GM19351 (cell line): ENCODE results near the gene SPSB1.

Experiments
- ATAC-seq: cut with Tn5 transposase; IDR thresholded peaks from one replicate; pipeline ENCODE4 v1.9.1; 2021; ENCODE audit warnings: mild to moderate bottlenecking, moderate library complexity; ENCODE audit not compliant: unreplicated experiment

SPSB1 gene

DNA sequence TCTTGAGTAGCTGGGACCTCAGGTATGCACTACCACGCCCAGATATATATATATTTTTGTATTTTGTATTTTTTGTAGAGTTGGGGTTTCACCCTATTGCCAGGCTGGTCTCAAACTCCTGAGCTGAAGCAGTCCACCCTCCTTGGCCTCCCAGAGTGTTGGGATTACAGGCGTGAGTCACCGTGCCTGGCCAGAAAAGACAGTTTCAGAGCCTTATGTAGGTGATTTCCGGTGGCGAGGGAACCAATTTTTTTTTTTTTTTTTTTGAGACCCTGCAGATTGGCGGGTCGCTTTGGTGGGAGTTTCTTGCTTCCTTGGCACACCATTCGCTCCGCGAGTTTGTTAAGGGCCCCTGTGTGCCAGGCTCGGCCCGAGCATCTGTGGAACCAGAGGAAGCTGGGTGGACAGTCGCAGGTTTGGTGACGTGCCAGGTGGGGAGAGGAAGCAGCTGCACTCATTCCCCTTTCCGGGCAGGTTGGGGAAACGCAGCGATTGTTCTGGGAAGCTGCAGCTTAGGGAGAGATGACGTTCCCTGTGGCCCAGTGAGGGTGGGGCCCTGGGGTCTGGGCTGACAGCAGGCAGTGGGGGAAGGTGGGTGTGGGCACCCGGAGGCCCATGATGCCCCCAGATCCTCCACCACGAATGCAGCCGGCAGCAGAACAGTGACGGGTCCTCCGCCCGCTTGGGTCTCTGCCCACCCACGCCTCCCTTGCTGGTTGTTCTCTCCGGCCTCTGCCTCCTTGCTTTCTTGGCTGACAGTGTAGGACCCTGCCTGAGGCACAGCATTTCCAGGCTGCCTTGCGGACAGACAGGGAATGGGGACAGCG, 25.1 kb downstream of the SPSB1 start:
- ATAC-seq, result no peak

DNA sequence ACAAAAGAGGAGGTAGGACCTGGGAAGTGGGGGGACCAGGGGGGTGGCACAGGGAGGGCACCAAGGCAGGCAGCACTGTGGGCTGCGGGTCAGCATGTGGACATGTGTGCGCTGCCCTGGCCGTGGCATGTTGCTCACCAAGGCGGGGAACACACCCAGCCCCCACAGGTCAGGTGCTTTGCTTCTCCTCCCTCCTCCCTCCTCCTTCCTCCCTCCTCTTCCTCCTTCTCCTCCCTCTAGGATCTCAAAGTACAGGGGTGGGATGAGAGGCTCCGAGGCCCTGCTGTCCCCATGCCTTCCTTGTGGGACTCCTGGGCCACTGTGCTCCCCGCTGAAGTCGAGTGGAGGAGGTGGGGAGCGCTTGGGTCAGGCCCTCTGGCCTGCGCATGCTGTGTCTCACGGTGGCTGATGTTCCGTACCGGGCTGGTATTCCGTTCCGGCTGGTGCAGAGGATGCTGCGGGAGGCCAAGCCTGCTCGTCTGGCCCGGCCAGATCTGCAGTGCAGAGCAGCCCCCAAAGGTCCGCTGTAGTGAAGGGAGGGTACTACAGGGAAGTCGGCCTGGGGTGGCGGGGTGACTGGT, 26.6 kb downstream of the SPSB1 start:
- ATAC-seq, result no peak

DNA sequence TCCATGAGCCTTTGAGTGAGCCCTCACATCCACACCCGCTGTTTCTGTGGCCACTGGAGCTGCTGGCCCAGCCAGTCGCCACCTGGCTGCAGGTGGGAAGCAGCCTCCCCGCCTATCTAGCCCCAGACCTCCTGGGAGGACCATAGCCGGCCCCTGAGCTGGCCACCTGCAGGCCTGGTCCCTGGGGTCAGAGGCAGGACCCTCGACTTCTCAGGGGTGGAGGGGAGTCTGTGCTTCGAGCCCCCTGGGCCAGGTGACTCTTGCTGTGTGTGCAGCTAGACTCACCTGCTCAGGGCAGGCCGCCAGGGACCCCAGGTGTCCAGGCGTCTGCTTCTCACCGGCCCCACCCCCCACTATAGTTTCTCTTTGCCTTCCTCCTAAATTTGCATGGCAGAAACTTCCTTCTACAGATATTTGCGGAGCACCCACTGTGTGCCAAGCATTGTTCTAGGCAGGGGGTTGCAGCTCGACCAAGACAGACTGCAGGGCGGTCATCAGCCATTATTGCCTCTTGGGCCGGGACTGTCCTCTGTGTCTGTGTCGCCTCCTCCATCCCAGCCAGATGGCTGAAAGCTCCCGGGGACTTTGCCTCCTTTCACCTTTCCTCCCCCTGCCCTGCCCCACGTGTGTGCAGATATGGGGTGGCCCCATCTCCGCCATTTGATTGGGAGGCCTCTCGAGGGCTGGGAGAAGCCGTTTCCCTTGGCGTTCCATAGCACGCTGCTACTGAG, 27.3 kb downstream of the SPSB1 start:
- ATAC-seq, result no peak

DNA sequence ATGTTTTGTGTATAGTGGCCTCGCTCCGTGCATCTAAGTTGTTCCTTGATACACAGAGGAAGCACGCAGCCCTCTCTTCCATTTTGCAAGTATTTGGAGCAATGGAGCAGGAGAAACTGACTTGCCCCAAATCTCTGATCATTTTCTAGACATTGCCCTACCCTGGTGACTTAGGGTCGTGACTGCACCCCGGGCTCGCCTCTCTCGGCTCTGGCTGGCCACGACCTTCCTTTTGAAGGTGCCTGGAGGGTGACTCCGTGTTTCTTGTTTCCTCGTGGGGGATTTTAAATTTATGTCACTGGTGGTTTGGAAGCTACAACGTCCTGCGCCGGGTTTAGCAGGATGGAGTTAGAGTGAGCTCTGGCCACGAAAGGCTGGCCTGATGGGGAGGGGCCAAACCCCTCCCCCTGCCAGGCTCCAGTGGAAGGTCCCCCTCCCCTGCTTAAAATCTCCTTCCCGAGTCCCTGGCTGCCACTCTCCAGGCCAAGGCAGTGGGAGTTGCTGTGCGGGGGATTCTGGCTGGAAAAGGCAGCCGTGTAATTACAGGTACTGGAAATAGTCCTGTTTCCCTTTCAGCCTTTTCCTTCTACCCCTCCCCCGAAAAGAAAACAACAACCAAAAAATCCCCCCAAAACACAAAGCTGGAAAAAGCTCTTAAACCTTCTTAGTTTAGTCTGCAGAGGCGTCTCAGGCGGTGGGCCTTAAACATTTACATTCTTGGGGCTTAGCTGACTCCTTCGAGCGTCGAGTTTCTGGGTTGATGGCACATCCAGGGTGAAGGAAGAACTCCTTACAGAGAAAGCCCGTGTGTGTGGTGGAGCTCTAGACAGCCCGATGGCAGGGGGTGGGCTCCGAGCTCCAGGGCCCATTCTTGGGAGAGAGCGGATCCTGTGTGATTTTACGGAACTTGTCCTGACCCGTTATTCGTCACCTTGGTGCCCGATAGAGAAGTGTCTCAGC, 28.1 kb downstream of the SPSB1 start:
- no peak for ATAC-seq

DNA sequence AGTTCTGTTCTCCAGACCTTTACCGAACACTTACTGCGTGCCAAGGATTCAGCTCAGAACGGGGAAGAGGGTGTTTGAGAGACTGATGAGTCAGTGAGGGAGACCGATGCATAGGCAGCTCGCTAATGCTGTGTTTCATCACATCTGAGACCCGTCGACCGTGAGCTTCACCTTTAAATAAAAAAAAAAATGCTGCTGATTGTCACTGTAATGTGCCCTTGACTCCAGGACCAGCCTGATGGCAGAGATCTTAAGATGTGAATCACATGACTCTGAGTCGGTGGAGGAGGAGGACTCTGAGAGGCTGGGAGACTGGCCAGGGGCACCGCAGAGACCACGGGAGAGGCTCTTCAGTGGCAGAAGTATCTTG, 28.8 kb downstream of the SPSB1 start:
- no peak for ATAC-seq

DNA sequence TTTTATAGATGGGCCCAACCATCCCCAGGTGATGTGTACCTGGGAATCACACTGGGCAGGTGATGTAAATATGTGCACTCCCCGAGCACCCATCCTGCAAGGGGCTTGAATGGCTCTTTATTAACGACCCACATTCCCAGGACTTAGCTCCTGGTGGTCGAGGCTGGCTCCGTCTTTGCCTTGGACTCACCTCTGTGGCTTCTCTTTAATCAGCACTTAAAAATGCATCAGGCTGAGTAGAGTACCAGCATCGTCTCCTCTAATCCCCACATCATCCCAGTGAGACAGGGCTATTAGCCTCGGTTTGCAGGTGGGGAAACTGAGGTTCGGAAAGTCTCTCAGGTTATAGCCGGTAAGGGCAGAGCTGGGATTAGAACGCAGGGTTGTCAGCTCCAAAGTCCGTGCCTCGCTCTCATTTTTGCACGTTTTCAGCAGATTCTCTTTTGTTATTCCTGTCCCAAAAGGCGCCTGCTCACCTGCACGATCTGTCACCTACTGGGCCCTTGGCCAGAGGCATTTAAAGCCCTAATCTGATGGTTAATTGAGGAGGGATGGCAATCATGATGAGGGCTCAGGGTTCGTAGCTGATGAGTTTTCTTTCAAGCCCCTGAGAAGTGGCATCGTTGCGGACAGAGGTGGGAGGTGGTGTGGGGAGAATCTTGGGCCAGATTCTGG, 29.4 kb downstream of the SPSB1 start:
- no peak for ATAC-seq

DNA sequence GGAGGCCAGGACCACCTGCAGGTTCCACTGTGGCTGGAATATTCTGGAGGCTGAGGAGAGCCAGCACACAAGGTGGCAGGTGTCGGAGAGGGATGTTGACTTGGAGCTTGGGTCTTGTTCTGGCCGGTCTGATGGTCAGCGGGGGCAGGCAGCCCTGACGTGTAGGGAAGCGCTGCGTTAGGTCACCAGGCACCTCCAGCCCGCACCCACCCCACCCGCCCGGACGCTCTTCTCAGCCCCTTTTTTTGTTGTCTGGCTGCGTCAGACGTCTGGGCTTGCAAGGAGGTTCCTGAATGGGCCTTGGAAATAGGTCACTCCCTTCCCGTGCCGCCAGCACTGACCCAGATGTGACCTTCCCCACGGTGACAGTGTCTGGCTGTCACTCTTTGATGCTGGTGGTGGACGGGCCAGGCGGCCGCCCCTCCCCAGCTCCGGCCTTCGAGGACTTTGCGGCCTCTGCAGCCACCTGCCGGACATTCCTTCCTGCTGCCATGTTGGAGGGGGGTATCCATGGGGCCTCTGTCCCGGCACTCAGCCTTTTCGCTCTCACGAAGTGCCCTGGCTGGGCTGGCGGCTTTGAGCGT, 30.1 kb downstream of the SPSB1 start:
- no peak for ATAC-seq

DNA sequence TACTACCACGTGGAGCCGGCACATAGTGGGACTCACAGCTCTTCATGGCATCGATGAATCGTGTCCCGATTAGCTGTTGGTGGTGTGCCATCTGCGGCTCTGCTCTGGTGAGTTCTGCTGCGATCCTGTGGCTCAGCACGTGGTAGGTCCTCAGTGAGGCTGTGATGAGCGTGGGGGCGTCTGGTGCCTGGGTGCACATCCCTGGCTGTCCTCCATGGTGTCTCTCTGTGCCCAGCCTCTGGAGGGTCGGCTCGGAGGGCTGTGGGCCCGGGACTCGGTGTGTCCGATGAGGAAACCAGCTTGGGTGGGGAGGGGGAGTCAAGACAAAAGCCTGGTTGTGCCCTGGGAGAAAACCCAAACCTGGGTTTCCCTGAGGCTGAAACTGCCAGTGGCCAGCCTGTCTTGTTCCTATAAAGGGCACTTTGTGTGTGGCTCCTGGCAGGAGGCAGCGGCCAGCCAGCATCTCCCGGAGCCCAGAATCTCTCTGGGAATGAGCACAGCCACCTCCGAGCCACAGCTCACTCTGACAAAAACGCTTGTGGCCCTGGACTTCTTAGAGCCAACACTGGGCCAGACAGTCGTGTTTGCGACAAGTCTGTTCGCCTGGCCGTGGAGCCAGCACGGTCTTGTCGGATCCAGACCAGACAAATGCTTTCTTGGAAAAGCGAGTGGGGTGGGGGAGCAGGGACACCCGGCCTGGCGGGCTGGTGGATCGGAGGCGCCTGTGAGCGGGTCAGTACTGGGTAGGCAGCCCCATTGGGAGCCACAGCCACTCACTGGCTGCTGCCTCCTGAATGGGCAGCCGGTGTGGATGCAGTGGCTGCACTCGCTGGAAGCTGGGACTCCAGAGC, 31.8 kb downstream of the SPSB1 start:
- ATAC-seq, result no peak

DNA sequence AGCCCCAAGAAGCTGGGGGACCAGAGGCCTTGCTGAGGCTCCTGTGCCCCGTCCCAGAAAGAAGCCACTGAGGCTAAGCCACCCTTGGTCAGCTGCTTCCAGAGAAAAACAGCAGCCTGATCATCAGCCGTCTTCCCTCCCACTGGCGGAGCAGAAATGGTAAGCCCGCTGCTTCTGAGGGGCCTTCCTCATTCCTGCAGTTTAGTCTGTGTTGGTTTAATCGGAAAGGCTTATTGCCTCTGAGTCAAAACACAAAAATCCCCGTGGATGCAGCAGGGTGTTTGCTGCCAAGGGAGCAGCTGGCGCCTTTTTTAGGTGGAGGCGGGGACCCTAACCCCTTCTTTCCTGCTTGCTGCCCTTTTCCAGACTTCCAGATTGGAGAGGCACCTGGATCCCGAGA, 33.9 kb downstream of the SPSB1 start:
- no peak for ATAC-seq

DNA sequence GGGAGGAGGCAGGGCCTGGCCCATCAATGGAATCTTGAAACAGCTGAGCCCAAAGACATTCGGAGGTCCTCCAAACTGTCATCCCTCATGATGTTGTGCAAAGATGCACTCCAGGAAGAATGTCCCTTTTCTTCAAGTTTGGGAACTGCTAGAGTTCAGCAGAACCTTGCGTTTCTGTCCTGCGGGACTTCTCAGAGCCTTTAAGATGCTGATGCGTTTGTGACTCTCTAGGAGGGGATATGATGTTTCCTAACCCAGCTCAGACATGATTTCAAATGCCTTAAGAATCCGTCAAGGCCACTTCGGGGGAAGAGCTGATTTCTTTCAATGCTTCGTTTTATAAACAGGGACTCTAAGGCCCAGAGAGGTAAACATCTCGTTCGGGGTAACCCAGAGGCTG, 35.5 kb downstream of the SPSB1 start:
- no peak for ATAC-seq

DNA sequence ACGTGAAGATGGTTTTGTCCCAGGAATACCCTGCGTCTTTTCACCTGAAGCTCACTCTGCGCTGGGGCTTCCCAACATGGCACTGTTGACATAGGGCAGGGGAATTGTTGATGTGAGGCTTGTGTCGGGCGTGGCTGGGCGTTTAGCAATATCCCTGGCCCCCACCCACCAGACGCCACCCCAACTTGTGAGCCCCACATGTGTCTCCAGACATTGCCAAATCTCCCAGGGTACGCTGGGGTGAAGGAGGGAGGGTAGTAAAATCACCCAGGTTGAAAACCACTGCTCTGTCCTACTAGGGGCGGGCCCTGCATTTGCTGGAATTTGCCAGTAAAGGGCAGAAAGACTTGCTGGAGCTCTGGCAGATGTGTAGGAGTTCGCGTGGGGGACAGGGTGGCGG, 36.0 kb downstream of the SPSB1 start:
- no peak for ATAC-seq

DNA sequence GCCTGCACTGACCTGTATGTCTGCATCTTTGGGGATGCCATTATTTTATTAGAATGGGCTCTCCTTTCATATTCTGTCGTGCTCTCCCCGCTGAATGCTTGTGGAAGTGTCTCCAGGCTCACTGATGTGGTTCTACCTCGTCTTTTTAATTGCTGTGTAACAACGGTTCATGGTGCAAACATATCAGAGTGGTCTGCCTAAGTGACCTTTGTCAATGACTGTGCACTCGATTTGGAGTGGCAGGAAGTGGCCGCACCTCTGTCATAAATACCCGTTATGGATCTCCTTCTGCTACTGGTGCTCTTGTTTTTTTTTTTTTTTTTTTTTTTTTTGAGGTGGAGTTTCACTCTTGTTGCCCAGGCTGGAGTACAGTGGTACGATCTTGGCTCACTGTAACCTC, 38.3 kb downstream of the SPSB1 start:
- no peak for ATAC-seq

DNA sequence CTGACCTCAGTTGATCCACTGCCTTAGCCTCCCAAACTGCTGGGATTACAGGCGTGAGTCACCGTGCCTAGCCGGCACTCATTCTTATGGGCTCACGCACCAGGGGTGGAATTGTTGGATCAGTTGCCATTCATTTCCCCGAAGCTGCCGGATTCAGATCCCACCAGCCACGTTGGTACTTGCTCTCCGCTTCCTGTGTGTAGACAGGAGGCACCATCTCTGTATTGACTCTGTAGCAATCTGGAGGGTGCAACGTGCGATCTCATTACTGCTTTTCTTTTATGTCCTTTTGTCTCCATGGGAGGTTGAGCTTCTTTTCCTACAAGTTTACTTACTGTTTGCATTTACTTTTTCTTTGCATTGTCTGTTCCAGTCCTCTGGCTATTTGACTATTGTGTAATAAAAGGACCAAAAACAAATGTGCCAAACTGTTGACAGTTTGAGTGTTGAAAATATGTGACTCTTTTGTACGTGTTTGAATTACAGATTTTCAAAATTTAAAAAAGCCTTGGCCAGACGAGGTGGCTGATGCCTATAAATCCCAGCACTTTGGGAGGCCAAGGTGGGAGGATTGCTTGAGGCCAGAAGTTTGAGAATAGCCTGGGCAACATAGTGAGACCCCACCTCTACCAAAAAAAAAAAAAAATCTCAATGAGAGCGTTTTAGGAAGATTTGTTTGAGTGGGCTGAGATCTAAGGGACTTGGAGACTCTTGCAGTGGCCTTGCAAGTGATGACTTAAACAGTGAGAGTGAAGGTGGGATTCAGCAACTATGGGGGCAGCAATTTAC, 39.1 kb downstream of the SPSB1 start:
- ATAC-seq, result no peak

DNA sequence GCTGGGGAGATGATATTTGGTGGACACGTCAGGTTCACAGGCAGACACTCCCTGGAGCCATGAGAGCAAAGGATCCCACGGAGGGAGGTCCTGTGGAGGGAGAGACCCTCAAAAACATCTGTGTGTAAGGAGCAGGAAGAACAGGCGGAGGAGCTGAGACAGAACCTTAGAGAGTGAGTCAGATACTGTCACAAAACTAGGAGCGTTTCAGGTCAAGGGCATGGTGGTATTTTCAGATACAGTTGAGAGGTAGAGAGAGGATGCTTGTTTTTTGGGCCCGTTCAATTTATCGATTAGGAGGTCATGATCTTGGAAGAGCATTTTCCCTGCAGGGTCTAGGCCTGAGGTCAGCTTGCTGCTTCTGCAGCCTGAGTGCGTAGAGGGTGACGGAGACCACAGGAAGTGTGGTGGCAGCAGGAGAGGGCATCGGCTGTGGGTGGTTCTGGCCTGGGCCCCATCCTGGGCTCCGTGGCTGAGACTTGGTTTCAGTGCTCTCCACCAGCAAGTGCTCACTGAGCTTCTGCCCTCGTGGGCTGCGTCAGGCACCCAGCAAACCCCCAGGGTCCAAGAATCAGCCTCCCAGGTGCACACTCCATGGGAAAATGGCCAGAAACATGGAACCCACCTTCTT, 39.9 kb downstream of the SPSB1 start:
- no peak for ATAC-seq

DNA sequence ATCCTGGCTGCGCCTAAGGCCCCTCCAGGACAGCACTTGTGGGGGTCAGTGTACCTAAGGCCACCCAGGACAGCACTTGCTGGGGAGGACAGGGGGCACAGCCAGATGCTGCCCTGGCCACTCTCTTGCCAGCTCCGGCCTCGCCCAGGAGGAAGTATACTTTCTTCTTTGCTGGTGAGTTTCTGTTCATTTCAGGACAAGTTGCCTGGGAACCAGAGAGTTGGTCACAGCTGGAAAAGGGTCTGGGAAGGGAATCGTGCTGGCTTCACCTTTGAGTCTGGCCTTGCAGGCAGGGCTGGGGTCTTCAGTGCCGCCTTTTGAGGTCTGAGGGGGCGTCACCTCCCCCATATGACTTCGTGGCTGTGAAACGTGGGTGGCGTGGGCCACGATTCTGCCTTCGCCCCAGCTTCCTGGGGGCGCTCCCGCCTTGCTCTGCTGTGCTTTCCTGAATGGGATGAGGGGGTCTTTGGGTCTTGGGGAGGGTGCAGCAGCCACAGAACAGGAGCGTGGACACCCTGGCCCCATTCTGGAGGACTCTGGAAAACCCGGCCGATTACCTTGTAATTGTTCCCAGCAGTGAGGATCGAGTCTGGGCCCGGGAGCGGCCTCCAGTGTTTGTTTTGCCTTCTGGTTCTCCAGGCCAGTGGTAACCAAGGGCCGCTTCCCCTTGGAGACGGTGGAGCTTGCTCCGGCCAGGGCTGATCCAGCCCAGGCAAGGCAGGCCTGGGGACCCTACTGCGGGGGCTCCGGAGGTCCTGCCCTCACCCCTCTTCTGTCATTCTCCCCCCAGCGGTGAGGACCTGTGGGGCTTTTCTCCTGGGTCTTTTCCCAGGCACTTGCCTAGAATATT, 45.9 kb downstream of the SPSB1 start:
- no peak for ATAC-seq

DNA sequence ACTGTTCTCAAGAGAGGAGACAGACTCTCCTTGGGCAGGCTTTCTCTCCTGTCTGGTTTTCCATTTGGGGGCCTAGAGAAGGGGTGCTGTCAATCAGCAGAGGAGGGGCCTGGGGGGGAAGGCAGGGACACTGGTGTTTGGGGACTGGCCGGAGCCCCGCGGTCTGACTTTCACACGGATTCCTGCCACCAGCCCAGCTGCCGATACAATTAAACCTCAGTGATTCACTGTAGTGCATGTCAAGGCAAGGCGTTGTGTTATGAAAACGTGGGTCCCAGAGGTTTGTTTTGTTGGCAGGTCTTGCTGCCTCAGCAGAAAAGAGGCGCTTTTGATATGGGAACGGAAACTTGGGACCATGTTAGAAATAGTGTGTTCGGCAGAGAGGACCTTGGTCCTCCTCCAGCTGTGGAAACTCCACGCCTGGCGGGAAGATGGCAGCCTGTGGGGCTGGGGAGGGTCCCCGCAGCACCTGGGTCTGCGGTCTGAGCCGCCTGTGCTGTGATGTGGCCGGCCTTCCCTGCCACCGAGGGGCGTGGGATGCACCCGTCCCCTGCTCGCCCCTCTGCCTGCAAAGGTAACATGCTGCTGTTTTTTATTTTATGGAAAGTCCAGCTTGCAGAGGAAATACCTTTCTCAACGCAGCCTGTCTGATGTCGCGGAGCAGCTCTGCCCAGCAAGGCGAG, 47.6 kb downstream of the SPSB1 start:
- no peak for ATAC-seq
